Lung (tissue), 12 donors: ENCODE results near the gene CLN6. TPM values are rescaled to one million over a fixed set of nuclear protein-coding genes. Genes with fewer than 3 reads are reported as not detected.

Experiments used
- ATAC-seq: fragments of 200-7000 bp; cut with Tn5 transposase; one replicate; pipeline ENCODE4 v1.9.1; 2020; ENCODE audit warnings: moderate number of reproducible peaks; ENCODE audit not compliant: insufficient read depth, low FRiP score
- DNase-seq, 3 donors: peaks; one replicate each; pipeline ENCODE4 v3.0.0-alpha.2; 2013 to 2017
- H3K27ac ChIP-seq, 2 donors: one replicate each; pipeline ENCODE4 v1.5.1; 2013; ENCODE audit warnings: mild to moderate bottlenecking in 2 of 2, moderate library complexity in 2 of 2, control low read depth in 1 of 2, inconsistent platforms in 1 of 2, low read depth in 1 of 2, low read length in 1 of 2
- H3K27me3 ChIP-seq, 3 donors: one replicate each; pipeline ENCODE4 v1.5.1; 2013; ENCODE audit warnings: low read length in 2 of 3; ENCODE audit not compliant: control insufficient read depth in 3 of 3, insufficient read depth in 3 of 3
- H3K36me3 ChIP-seq, 4 donors: one replicate each; pipeline ENCODE4 v1.5.1; 2013; ENCODE audit warnings: low read length in 4 of 4, mild to moderate bottlenecking in 1 of 4, moderate library complexity in 1 of 4; ENCODE audit not compliant: control insufficient read depth in 4 of 4, insufficient read depth in 4 of 4
- H3K4me1 ChIP-seq, 5 donors: one replicate each; pipeline ENCODE4 v1.5.1; 2013; ENCODE audit warnings: low read length in 5 of 5, mild to moderate bottlenecking in 2 of 5, moderate library complexity in 1 of 5; ENCODE audit not compliant: control insufficient read depth in 5 of 5, insufficient read depth in 5 of 5
- H3K4me3 ChIP-seq: one replicate; pipeline ENCODE4 v1.5.1; 2013; ENCODE audit warnings: mild to moderate bottlenecking, control low read depth, moderate library complexity
- H3K9ac ChIP-seq, 2 donors: one replicate each; pipeline ENCODE4 v1.5.1; 2013; ENCODE audit warnings: low read length in 2 of 2, control low read depth in 1 of 2; ENCODE audit not compliant: insufficient read depth in 1 of 2
- H3K9me3 ChIP-seq, 4 donors: one replicate each; pipeline ENCODE4 v1.5.1; 2013; ENCODE audit warnings: low read length in 3 of 4, mild to moderate bottlenecking in 1 of 4, moderate library complexity in 1 of 4; ENCODE audit not compliant: control insufficient read depth in 4 of 4, insufficient read depth in 3 of 4
- WGBS, 2 donors: extraction: QIAGEN DNeasy Blood & Tissue Kit; methylation state at CpG; one replicate each; pipeline ENCODE4 v1.1.7; 2013; 5-methylcytosine and 5-hydroxymethylcytosine counted together
- polyA plus RNA-seq, 2 donors: library from polyadenylated mRNA; stranded (reverse); fragments of 200-250 nt; gene quantifications; one replicate each; pipeline ENCODE4 v1.2.1, GENCODE V29; 2013
- total RNA-seq, 2 donors: library from RNA; depleted of rRNA in 1 of 2; stranded (reverse); fragments of >200 nt in 1 of 2; gene quantifications; one replicate each; pipeline ENCODE4 v1.2.1, GENCODE V29; 2014 to 2021
- TF ChIP-seq, protein P1 (sequence below): IDR thresholded peaks from 2 replicates; pipeline ENCODE4 v1.5.1; 2012; ENCODE audit warnings: mild to moderate bottlenecking; ENCODE audit errors: control extremely low read depth, extremely low read depth
- donor health status: control.
- donor health status: control.
- donor health status: Bipolar disorder and iron deficiency.
- donor health status: healthy.
- donor health status: DM: yes; HTN: yes; CAD: no.

Gene CLN6
- total and polyA plus RNA-seq, 4 donors: 13.9 to 48.9 (median 42.2) TPM

DNA sequence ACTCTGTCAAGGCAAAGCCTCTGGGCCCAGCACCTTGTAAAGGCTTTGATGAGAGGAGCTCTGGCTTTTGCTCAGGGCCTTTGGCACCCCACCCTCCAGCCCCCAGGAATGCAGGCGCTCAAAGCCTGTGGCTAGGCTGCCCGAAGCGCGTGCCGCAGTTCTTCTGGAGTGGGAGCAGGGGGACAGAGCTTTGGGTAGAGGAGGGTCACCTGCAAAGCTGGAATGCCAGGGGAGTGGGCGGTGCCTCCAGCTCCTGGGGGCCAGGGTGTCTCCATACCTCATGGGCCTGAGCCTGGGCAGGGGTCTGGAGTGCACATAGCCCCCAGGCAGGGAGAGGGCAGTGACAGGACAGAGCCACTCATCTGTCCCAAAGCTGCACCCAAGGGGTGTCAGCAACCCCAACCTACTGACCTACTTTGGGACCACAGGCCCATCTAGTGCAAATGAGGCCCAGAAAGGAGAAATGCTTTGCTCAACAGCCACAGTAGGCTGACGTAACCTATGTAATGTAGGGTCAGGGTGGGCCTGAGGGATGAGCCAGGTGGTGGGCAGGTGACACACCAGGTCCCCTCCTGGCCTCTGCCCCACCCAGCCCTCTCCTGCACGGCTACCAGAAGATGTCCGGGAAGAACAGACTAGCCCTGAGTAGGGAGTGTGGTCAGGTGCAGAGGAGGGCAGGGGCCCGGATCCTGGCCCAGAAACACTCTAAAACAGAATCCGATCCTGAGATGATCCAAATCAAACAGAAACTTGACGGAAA is 22.2 kb downstream of the CLN6 start:
- Histone ChIP-seq H3K4me1 (peaks cover 0 to 32% (median 12%) of the 10 kb centered on the region in 5 donors), H3K27ac (no peak overlapping the region), H3K9me3 (no peaks in the 10 kb centered on the region), H3K9ac (no peak overlapping the region), H3K27me3 (no peaks in the 10 kb centered on the region), H3K36me3 (peaks cover 0 to 5% (median 2%) of the 10 kb centered on the region in 4 donors), H3K4me3 (no peak overlapping the region)
- DNase-seq: no peak
- no peak for ATAC-seq
- WGBS, 2 donors: 81 to 86% methylated on average over 12 of the region's 12 CpGs
- TF ChIP-seq, protein P1, sequence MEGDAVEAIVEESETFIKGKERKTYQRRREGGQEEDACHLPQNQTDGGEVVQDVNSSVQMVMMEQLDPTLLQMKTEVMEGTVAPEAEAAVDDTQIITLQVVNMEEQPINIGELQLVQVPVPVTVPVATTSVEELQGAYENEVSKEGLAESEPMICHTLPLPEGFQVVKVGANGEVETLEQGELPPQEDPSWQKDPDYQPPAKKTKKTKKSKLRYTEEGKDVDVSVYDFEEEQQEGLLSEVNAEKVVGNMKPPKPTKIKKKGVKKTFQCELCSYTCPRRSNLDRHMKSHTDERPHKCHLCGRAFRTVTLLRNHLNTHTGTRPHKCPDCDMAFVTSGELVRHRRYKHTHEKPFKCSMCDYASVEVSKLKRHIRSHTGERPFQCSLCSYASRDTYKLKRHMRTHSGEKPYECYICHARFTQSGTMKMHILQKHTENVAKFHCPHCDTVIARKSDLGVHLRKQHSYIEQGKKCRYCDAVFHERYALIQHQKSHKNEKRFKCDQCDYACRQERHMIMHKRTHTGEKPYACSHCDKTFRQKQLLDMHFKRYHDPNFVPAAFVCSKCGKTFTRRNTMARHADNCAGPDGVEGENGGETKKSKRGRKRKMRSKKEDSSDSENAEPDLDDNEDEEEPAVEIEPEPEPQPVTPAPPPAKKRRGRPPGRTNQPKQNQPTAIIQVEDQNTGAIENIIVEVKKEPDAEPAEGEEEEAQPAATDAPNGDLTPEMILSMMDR: no peak

DNA sequence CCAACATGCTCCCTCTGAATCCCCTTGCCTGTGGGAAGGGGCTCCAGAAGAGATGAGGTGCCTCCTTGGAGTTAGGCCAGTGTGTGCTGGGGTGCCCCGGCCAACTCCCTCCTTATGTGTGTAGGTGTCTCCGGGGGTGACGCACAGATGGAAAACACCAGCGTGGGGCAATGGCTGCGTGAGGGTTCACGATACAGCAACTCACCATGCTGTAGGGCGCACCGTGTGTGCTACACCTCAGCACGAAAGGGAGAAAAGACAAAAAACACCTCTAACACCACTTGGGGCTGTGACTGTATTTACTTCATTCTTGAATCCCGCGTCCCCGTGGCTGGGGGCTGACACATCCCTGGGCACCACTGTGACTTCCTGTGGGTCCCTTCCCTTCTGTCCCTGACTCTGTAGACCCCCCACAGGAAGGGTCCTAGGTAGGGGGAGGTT is 22.8 kb downstream of the CLN6 start:
- Histone ChIP-seq H3K27ac (no peak overlapping the region), H3K36me3 (peaks cover 0 to 5% (median 2%) of the 10 kb centered on the region in 4 donors)

DNA sequence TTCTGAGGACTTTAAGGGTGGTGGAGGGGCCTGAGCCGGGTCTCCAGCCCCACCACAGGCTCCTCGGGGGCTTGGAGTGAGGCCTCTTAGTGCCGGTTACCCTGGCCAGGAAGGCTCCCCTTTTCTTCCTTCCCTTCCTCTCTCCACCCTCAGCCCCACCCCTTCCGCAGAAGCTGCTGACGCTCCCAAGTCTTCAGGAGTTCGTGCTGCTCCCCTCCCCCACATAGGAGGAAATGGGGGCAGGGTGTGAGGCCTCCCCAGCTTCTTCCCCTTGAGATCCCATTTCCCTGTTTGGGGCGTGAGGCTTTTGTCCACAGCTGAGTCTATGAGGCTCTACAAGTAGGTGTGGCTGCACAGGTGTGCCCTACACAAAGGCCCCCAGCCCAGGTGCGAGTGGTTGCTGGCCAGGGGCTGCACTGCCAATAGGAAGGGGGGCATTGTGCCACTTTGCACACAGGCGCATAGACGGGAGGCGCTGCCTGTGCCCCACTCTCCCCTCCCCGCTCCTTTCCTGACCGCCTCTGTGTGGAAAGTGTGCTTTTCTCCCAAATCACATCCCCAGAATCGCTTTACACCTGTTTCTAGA is 23.5 kb downstream of the CLN6 start:
- 31 to 46% methylated on average over 14 of the region's 14 CpGs for WGBS, 2 donors
- H3K36me3 ChIP-seq: peaks cover 0 to 5% (median 2%) of the 10 kb centered on the region in 4 donors
- ATAC-seq (peak; percentile 68), DNase-seq (peak; percentile 57 to 74 (median 58))
- peaks cover 0 to 31% (median 12%) of the 10 kb centered on the region in 5 donors for H3K4me1 ChIP-seq
- TF ChIP-seq, protein P1: no peak
- no peaks in the 10 kb centered on the region for H3K27me3 ChIP-seq
- no peak overlapping the region for H3K9ac ChIP-seq
- H3K9me3 ChIP-seq: no peaks in the 10 kb centered on the region
- H3K27ac ChIP-seq: peak overlapping the region in 1 of 2 donors; percentile 58
- no peak overlapping the region for H3K4me3 ChIP-seq

More for the DNA sequence above, 22.8 kb downstream of the CLN6 start:
- Histone ChIP-seq H3K9ac (no peak overlapping the region), H3K4me3 (no peak overlapping the region), H3K4me1 (peaks cover 0 to 32% (median 12%) of the 10 kb centered on the region in 5 donors), H3K9me3 (no peaks in the 10 kb centered on the region), H3K27me3 (no peaks in the 10 kb centered on the region)
- TF ChIP-seq, protein P1: no peak
- WGBS, 2 donors: 81 to 90% methylated on average over 12 of the region's 12 CpGs
- no peak for ATAC-seq
- DNase-seq: no peak
